SU-DHL-6 (cell line): ENCODE data around the gene TUBB6.

Source experiments
- H2AFZ ChIP-seq: fragments of 200-600 bp; sonication (generic); 2 replicates; pipeline ENCODE4 v1.6.1; 2014; ENCODE audit warnings: low read depth, mild to moderate bottlenecking, moderate library complexity, mixed read lengths, antibody characterized with exemption, low read length; ENCODE audit not compliant: severe bottlenecking
- H3F3A ChIP-seq: fragments of 200-600 bp; shearing (Covaris generic); 2 replicates; pipeline ENCODE4 v1.6.0; 2016; ENCODE audit warnings: antibody characterized with exemption, mild to moderate bottlenecking; ENCODE audit not compliant: insufficient read depth
- H3K27ac ChIP-seq: fragments of 200-600 bp; sonication (generic); 2 replicates; pipeline ENCODE4 v1.5.1; 2016; ENCODE audit warnings: low read depth, mild to moderate bottlenecking, low read length, moderate library complexity, mixed read lengths
- H3K27me3 ChIP-seq: fragments of 200-600 bp; sonication (generic), shearing (Covaris generic); 2 replicates; pipeline ENCODE4 v1.6.0; 2014; ENCODE audit warnings: mild to moderate bottlenecking, low read length
- H3K36me3 ChIP-seq: fragments of 200-600 bp; sonication (generic); 2 replicates; pipeline ENCODE4 v1.6.1; 2014; ENCODE audit warnings: mild to moderate bottlenecking, low read length, mixed read lengths
- H3K4me2 ChIP-seq: fragments of 300-600, 200-600 bp; shearing (Covaris generic), sonication (generic); 2 replicates; pipeline ENCODE4 v1.6.0; 2014; ENCODE audit warnings: low read length, low read depth, mild to moderate bottlenecking; ENCODE audit not compliant: poor library complexity, severe bottlenecking
- H3K4me3 ChIP-seq: fragments of 200-600 bp; sonication (generic); 2 replicates; pipeline ENCODE4 v1.5.1; 2014; ENCODE audit warnings: antibody characterized with exemption, low read length, mild to moderate bottlenecking, mixed read lengths; ENCODE audit not compliant: insufficient read depth, poor library complexity, severe bottlenecking
- H3K79me2 ChIP-seq: fragments of 200-600 bp; sonication (generic); 2 replicates; pipeline ENCODE4 v1.6.1; 2014; ENCODE audit warnings: mild to moderate bottlenecking, low read length, moderate library complexity; ENCODE audit not compliant: insufficient read depth
- H3K9ac ChIP-seq: fragments of 200-600 bp; sonication (generic); 2 replicates; pipeline ENCODE4 v1.7.0; 2014; ENCODE audit warnings: mild to moderate bottlenecking, low read length
- H3K9me2 ChIP-seq: fragments of 200-600 bp; sonication (generic); replicated peaks from 2 replicates; pipeline ENCODE4 v1.6.1; 2014; ENCODE audit warnings: low read length; ENCODE audit not compliant: insufficient read depth
- H3K9me3 ChIP-seq: fragments of 200-600 bp; sonication (generic); 2 replicates; pipeline ENCODE4 v1.6.1; 2014; ENCODE audit warnings: low read length, mixed read lengths; ENCODE audit not compliant: insufficient read depth
- H4K20me1 ChIP-seq: fragments of 200-600 bp; sonication (generic); 2 replicates; pipeline ENCODE4 v1.6.1; 2014; ENCODE audit warnings: low read depth, mild to moderate bottlenecking, antibody characterized with exemption, low read length, moderate library complexity, mixed read lengths
- EZH2phosphoT487 ChIP-seq: fragments of 200-600 bp; sonication (generic), shearing (Covaris generic); conservative IDR thresholded peaks from 2 replicates; pipeline ENCODE4 v1.6.1; 2018; ENCODE audit warnings: mild to moderate bottlenecking, antibody characterized with exemption, low read length, moderate library complexity, mixed read lengths
- TF ChIP-seq, protein P1 (sequence below): fragments of 200-600 bp; sonication (generic); IDR thresholded peaks from one replicate; pipeline ENCODE4 v1.5.1; 2017; ENCODE audit warnings: antibody characterized with exemption, mild to moderate bottlenecking, low read length, moderate library complexity; ENCODE audit not compliant: insufficient read depth, poor library complexity, severe bottlenecking

TUBB6 gene

DNA sequence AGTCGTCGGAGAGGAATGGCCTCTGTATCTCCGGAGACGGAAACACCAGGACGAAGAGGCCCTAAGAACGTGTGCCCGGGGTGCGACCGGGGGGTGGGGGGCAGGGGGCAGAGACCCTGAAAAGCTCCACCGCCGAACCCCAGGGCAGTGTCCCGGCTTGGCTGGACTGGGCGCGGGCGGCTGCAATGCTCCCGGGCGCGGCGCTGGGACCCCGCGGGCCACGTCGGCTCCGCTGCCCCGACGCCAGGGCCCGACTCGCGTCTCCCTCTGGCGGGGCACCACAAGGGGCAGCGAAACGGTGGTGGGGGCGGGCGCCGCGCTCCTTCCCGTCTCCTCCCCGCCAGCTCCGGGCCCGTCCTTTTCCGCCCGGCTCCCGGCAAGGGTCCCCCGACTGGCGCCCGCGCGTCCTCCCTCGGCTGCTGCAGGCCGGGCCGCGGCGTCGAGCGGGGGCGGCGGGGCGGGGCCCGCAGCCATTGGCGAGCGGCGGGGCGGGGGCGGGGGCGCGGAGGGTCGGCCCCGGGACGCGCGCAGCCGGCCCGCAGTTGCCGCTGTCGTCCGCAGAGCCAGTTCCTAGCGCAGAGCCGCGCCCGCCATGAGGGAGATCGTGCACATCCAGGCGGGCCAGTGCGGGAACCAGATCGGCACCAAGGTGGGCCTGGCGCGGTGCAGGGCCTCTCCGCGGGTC, at the start of gene TUBB6:
TUBB6 (plus strand) TSS at position 541 of the 685 bp plus-strand sequence; CDS start at position 593, 52 bp downstream.
- H3K79me2 ChIP-seq, result no peaks in the 10 kb centered on the region
- H3K36me3 ChIP-seq, result no peaks in the 10 kb centered on the region
- no peak within 1 kb of the TSS for H3K4me2 ChIP-seq
- no peak within 1 kb of the TSS for H3K4me3 ChIP-seq
- no peaks in the 10 kb centered on the region for H3K9me2 ChIP-seq
- H3K9me3 ChIP-seq, result no peaks in the 10 kb centered on the region
- no peak for TF ChIP-seq EZH2phosphoT487
- TF ChIP-seq, protein P1, sequence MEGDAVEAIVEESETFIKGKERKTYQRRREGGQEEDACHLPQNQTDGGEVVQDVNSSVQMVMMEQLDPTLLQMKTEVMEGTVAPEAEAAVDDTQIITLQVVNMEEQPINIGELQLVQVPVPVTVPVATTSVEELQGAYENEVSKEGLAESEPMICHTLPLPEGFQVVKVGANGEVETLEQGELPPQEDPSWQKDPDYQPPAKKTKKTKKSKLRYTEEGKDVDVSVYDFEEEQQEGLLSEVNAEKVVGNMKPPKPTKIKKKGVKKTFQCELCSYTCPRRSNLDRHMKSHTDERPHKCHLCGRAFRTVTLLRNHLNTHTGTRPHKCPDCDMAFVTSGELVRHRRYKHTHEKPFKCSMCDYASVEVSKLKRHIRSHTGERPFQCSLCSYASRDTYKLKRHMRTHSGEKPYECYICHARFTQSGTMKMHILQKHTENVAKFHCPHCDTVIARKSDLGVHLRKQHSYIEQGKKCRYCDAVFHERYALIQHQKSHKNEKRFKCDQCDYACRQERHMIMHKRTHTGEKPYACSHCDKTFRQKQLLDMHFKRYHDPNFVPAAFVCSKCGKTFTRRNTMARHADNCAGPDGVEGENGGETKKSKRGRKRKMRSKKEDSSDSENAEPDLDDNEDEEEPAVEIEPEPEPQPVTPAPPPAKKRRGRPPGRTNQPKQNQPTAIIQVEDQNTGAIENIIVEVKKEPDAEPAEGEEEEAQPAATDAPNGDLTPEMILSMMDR, result no peak
- H4K20me1 ChIP-seq, result no peaks in the 10 kb centered on the region
- no peak within 1 kb of the TSS for H3K9ac ChIP-seq
- no peak within 1 kb of the TSS for H3K27ac ChIP-seq
- no peak within 1 kb of the TSS for H2AFZ ChIP-seq
- H3F3A ChIP-seq, result no peaks in the 10 kb centered on the region
- H3K27me3 ChIP-seq, result no peaks in the 10 kb centered on the region

DNA sequence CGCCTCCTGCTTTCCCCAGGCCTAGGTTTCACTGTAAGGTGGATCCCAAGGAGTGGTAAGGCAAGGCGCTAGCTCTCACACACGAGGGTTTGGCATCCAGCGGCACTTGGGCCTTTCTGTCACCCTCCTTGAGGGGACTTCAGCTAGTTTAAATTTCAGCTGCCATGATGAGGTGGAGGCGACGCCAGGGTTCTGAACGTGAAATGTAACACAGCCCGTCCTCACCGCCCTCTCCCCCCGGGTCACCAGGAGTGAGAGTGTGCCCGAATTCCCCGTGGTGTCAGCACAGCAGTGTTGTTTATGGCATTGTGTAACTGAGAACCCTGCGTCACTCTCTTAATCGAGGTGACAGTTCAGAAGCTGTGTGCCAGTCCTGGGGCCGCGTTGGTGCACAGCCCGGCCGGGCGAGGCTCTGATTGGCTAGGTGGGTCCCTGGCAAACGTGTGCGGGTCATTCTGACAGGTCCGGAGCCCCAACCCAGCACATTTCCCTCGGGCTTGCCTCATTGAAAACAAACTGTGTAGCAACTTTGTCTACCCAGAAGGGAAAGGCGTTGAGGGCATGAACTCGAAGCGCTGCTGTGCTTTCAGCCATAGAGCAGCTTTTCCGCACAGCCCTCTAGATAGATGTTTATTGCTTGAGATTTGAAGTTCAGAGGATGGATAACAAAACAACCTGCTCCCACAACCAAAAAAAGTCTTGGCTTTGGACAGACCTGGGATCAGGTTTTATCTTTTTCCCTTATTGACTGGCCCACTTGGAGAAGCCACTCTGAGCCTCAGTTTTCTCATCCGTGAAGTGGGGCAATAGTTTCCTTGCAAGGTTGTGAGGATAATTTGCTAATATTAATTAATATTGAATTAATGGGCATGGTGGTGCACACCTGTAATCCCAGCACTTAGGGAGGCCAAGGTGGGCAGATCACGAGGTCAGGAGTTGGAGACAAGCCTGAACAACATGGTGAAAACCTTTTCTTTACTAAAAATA, 49.0 kb upstream of the TUBB6 start:
- Histone ChIP-seq H3F3A (no peaks in the 10 kb centered on the region), H3K9me2 (no peaks in the 10 kb centered on the region), H2AFZ (no peak overlapping the region), H3K9me3 (no peaks in the 10 kb centered on the region), H3K27ac (no peak overlapping the region), H3K36me3 (no peaks in the 10 kb centered on the region), H3K27me3 (no peaks in the 10 kb centered on the region), H3K4me2 (no peak overlapping the region), H3K9ac (no peak overlapping the region), H3K4me3 (no peak overlapping the region), H3K79me2 (no peaks in the 10 kb centered on the region), H4K20me1 (no peaks in the 10 kb centered on the region)
- no peak for TF ChIP-seq EZH2phosphoT487
- TF ChIP-seq, protein P1, result no peak

DNA sequence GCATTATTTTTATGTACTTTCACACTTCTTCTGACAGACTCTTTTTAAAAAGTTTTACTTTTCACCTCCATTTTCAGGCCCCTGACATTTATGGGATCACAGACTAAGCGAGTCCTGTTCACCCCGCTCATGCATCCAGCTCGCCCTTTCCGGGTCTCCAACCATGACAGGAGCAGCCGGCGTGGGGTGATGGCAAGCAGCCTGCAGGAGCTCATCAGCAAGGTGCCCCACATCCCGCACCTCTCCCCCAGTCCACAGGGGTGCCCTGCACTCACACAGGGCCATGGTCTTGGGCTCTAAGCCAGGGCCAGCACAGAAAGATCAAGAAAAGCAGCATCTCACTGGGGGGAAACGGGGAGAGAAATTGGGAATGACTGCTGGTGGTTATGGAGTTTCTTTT, 45.3 kb upstream of the TUBB6 start:
- H3K9me3 ChIP-seq, result no peaks in the 10 kb centered on the region
- no peaks in the 10 kb centered on the region for H3K9me2 ChIP-seq
- no peaks in the 10 kb centered on the region for H3K79me2 ChIP-seq
- H3K4me2 ChIP-seq, result no peak overlapping the region
- no peak overlapping the region for H3K9ac ChIP-seq
- no peak overlapping the region for H2AFZ ChIP-seq
- H3K4me3 ChIP-seq, result no peak overlapping the region
- no peaks in the 10 kb centered on the region for H4K20me1 ChIP-seq
- no peak overlapping the region for H3K27ac ChIP-seq
- no peaks in the 10 kb centered on the region for H3K27me3 ChIP-seq
- H3K36me3 ChIP-seq, result no peaks in the 10 kb centered on the region
- TF ChIP-seq, protein P1, result no peak
- no peak for TF ChIP-seq EZH2phosphoT487
- H3F3A ChIP-seq, result no peaks in the 10 kb centered on the region
